Gastroesophageal sphincter (tissue), 3 donors: ENCODE data around the gene CCDC54.

Experiments used
- CTCF ChIP-seq, 4 experiments: fragments of 200-600 bp in 2 of 4; fragments of 450-650 bp in 2 of 4; sonication (generic) in 1 of 4; IDR thresholded peaks; one replicate each; pipeline ENCODE4 v1.5.1; 2017 to 2019; ENCODE audit warnings: antibody characterized with exemption in 4 of 4, mild to moderate bottlenecking in 2 of 4, moderate library complexity in 2 of 4
- POLR2A ChIP-seq, 2 donors: fragments of 450-650 bp; IDR thresholded peaks; one replicate each; pipeline ENCODE4 v1.6.1; 2017; ENCODE audit warnings: antibody characterized with exemption in 2 of 2, mild to moderate bottlenecking in 2 of 2, moderate library complexity in 1 of 2

GRCh38 chr3:107368654-107369398, 8.4 kb upstream of the CCDC54 start:
- TF ChIP-seq CTCF (IDR thresholded peaks at IDR 0.05) (no peak), POLR2A (IDR thresholded peaks at IDR 0.05) (no peak)
